ENCODE results near the gene ZNF746. TPM values are rescaled to one million over a fixed set of nuclear protein-coding genes. Genes with fewer than 3 reads are reported as not detected.

Gene ZNF746
- total RNA-seq (9.4 TPM), polyA plus RNA-seq (15.2 TPM)
- long read RNA-seq, donor 1: 0 reads
- long read RNA-seq, donor 2: 0 reads
- long read RNA-seq, donor 3, partial matches to known transcripts: 0 of 3 reads
- long read RNA-seq, donor 3, other reads (novel, unspliced or antisense): 0 of 3 reads
- long read RNA-seq, donor 4, partial matches to known transcripts: 0 of 1 reads
- long read RNA-seq, donor 4, other reads (novel, unspliced or antisense): 0 of 1 reads
- long read RNA-seq, donor 5, partial matches to known transcripts: 0 of 2 reads
- long read RNA-seq, donor 5, other reads (novel, unspliced or antisense): 0 of 2 reads
- long read RNA-seq, donor 6, partial matches to known transcripts: 0 of 1 reads
- long read RNA-seq, donor 6, other reads (novel, unspliced or antisense): 0 of 1 reads
- long read RNA-seq, donor 7: 0 reads
- long read RNA-seq, donor 8: 0 reads
- long read RNA-seq, donor 9, partial matches to known transcripts: 0 of 3 reads
- long read RNA-seq, donor 9, other reads (novel, unspliced or antisense): 0 of 3 reads
- long read RNA-seq, donor 10, partial matches to known transcripts: 0 of 1 reads
- long read RNA-seq, donor 10, other reads (novel, unspliced or antisense): 0 of 1 reads

- Histone ChIP-seq H3K27ac (ENCODE audit: low read depth in 1 of 2, low read length in 1 of 2) (peak within 1 kb of the TSS; percentile 32 to 85), H3K27me3 (ENCODE audit: control insufficient read depth in 2 of 2, insufficient read depth in 1 of 2, low read length in 1 of 2) (peaks cover 0 to 3% of the 10 kb centered on the region in 2 donors), H3K36me3 (ENCODE audit: control insufficient read depth in 2 of 2, insufficient read depth in 2 of 2, low read length in 1 of 2) (peaks cover 11 to 18% of the 10 kb centered on the region in 2 donors), H3K9me3 (ENCODE audit: control insufficient read depth in 2 of 2, insufficient read depth in 1 of 2, low read length in 1 of 2) (no peaks in the 10 kb centered on the region), H3K4me3 (ENCODE audit: low read length in 2 of 2) (peak within 1 kb of the TSS; percentile 76 to 88), H3K4me1 (ENCODE audit: control insufficient read depth in 2 of 2, insufficient read depth in 2 of 2, low read length in 2 of 2) (peaks cover 0 to 15% of the 10 kb centered on the region in 2 donors)
- peak; percentile 29 to 87 (median 63) for DNase-seq (ENCODE audit: low read depth in 6 of 9, low spot score in 9 of 9)
- under 1% methylated on average over 109 of the region's 109 CpGs for WGBS
These were observed at the start of gene ZNF746 for GRCh38 chr7:149497467-149498261. TSS of gene ZNF746 (minus strand) at chr7:149497809. CDS start at chr7:149497536, 273 bp downstream.

GRCh38 chr7:149547126-149547525 is 49.5 kb upstream of the ZNF746 start:
- no peaks in the 10 kb centered on the region for H3K27me3 ChIP-seq (ENCODE audit: control insufficient read depth in 2 of 2, insufficient read depth in 1 of 2, low read length in 1 of 2)
- peaks cover 50 to 54% of the 10 kb centered on the region in 2 donors for H3K36me3 ChIP-seq (ENCODE audit: control insufficient read depth in 2 of 2, insufficient read depth in 2 of 2, low read length in 1 of 2)
- 99% methylated on average over 3 of the region's 3 CpGs for WGBS

GRCh38 chr7:149546331-149546730 is 48.7 kb upstream of the ZNF746 start:
- Histone ChIP-seq H3K4me1 (ENCODE audit: control insufficient read depth in 2 of 2, insufficient read depth in 2 of 2, low read length in 2 of 2) (no peaks in the 10 kb centered on the region), H3K36me3 (ENCODE audit: control insufficient read depth in 2 of 2, insufficient read depth in 2 of 2, low read length in 1 of 2) (peaks cover 42 to 48% of the 10 kb centered on the region in 2 donors), H3K9me3 (ENCODE audit: control insufficient read depth in 2 of 2, insufficient read depth in 1 of 2, low read length in 1 of 2) (peaks cover 1 to 7% of the 10 kb centered on the region in 2 donors), H3K27ac (ENCODE audit: low read depth in 1 of 2, low read length in 1 of 2) (no peak overlapping the region), H3K27me3 (ENCODE audit: control insufficient read depth in 2 of 2, insufficient read depth in 1 of 2, low read length in 1 of 2) (no peaks in the 10 kb centered on the region), H3K4me3 (ENCODE audit: low read length in 2 of 2) (no peak overlapping the region)
- no peak for DNase-seq (ENCODE audit: low read depth in 6 of 9, low spot score in 9 of 9)
- WGBS: over 99% methylated on average over 2 of the region's 2 CpGs

More at GRCh38 chr7:149547126-149547525, 49.5 kb upstream of the ZNF746 start:
- Histone ChIP-seq H3K4me3 (ENCODE audit: low read length in 2 of 2) (no peak overlapping the region), H3K9me3 (ENCODE audit: control insufficient read depth in 2 of 2, insufficient read depth in 1 of 2, low read length in 1 of 2) (peaks cover 1 to 7% of the 10 kb centered on the region in 2 donors), H3K4me1 (ENCODE audit: control insufficient read depth in 2 of 2, insufficient read depth in 2 of 2, low read length in 2 of 2) (no peaks in the 10 kb centered on the region), H3K27ac (ENCODE audit: low read depth in 1 of 2, low read length in 1 of 2) (no peak overlapping the region)
- DNase-seq (ENCODE audit: low read depth in 6 of 9, low spot score in 9 of 9): no peak

GRCh38 chr7:149544028-149544427 is 46.4 kb upstream of the ZNF746 start:
- H3K27ac ChIP-seq (ENCODE audit: low read depth in 1 of 2, low read length in 1 of 2): no peak overlapping the region
- WGBS: 76% methylated on average over 3 of the region's 3 CpGs

GRCh38 chr7:149532654-149533053 is 35.0 kb upstream of the ZNF746 start:
- no peak overlapping the region for H3K27ac ChIP-seq (ENCODE audit: low read depth in 1 of 2, low read length in 1 of 2)
- WGBS: 96% methylated on average over 1 of the region's 1 CpG
- no peaks in the 10 kb centered on the region for H3K27me3 ChIP-seq (ENCODE audit: control insufficient read depth in 2 of 2, insufficient read depth in 1 of 2, low read length in 1 of 2)
- peaks cover 0 to 5% of the 10 kb centered on the region in 2 donors for H3K4me1 ChIP-seq (ENCODE audit: control insufficient read depth in 2 of 2, insufficient read depth in 2 of 2, low read length in 2 of 2)
- H3K4me3 ChIP-seq (ENCODE audit: low read length in 2 of 2): no peak overlapping the region
- H3K36me3 ChIP-seq (ENCODE audit: control insufficient read depth in 2 of 2, insufficient read depth in 2 of 2, low read length in 1 of 2): no peaks in the 10 kb centered on the region
- peaks cover 10 to 21% of the 10 kb centered on the region in 2 donors for H3K9me3 ChIP-seq (ENCODE audit: control insufficient read depth in 2 of 2, insufficient read depth in 1 of 2, low read length in 1 of 2)
- DNase-seq (ENCODE audit: low read depth in 6 of 9, low spot score in 9 of 9): no peak

More at GRCh38 chr7:149544028-149544427, 46.4 kb upstream of the ZNF746 start:
- Histone ChIP-seq H3K27me3 (ENCODE audit: control insufficient read depth in 2 of 2, insufficient read depth in 1 of 2, low read length in 1 of 2) (no peaks in the 10 kb centered on the region), H3K4me3 (ENCODE audit: low read length in 2 of 2) (no peak overlapping the region), H3K36me3 (ENCODE audit: control insufficient read depth in 2 of 2, insufficient read depth in 2 of 2, low read length in 1 of 2) (peaks cover 20 to 26% of the 10 kb centered on the region in 2 donors), H3K9me3 (ENCODE audit: control insufficient read depth in 2 of 2, insufficient read depth in 1 of 2, low read length in 1 of 2) (peaks cover 1 to 4% of the 10 kb centered on the region in 2 donors), H3K4me1 (ENCODE audit: control insufficient read depth in 2 of 2, insufficient read depth in 2 of 2, low read length in 2 of 2) (no peaks in the 10 kb centered on the region)
- DNase-seq (ENCODE audit: low read depth in 6 of 9, low spot score in 9 of 9): no peak

- H3K36me3 ChIP-seq (ENCODE audit: control insufficient read depth in 2 of 2, insufficient read depth in 2 of 2, low read length in 1 of 2): no peaks in the 10 kb centered on the region
- 64% methylated on average over 4 of the region's 4 CpGs for WGBS
- H3K4me3 ChIP-seq (ENCODE audit: low read length in 2 of 2): no peak overlapping the region
- no peak overlapping the region for H3K27ac ChIP-seq (ENCODE audit: low read depth in 1 of 2, low read length in 1 of 2)
- peaks cover 10 to 21% of the 10 kb centered on the region in 2 donors for H3K9me3 ChIP-seq (ENCODE audit: control insufficient read depth in 2 of 2, insufficient read depth in 1 of 2, low read length in 1 of 2)
- H3K27me3 ChIP-seq (ENCODE audit: control insufficient read depth in 2 of 2, insufficient read depth in 1 of 2, low read length in 1 of 2): no peaks in the 10 kb centered on the region
- H3K4me1 ChIP-seq (ENCODE audit: control insufficient read depth in 2 of 2, insufficient read depth in 2 of 2, low read length in 2 of 2): no peaks in the 10 kb centered on the region
- no peak for DNase-seq (ENCODE audit: low read depth in 6 of 9, low spot score in 9 of 9)
These were observed 31.6 kb upstream of the ZNF746 start for GRCh38 chr7:149529136-149529718.

GRCh38 chr7:149527414-149527813 is 29.8 kb upstream of the ZNF746 start:
- no peaks in the 10 kb centered on the region for H3K27me3 ChIP-seq (ENCODE audit: control insufficient read depth in 2 of 2, insufficient read depth in 1 of 2, low read length in 1 of 2)
- peaks cover 10 to 21% of the 10 kb centered on the region in 2 donors for H3K9me3 ChIP-seq (ENCODE audit: control insufficient read depth in 2 of 2, insufficient read depth in 1 of 2, low read length in 1 of 2)
- no peak overlapping the region for H3K27ac ChIP-seq (ENCODE audit: low read depth in 1 of 2, low read length in 1 of 2)
- H3K36me3 ChIP-seq (ENCODE audit: control insufficient read depth in 2 of 2, insufficient read depth in 2 of 2, low read length in 1 of 2): no peaks in the 10 kb centered on the region
- no peaks in the 10 kb centered on the region for H3K4me1 ChIP-seq (ENCODE audit: control insufficient read depth in 2 of 2, insufficient read depth in 2 of 2, low read length in 2 of 2)
- WGBS: 85% methylated on average over 1 of the region's 1 CpG
- no peak overlapping the region for H3K4me3 ChIP-seq (ENCODE audit: low read length in 2 of 2)
- no peak for DNase-seq (ENCODE audit: low read depth in 6 of 9, low spot score in 9 of 9)

- peaks cover 6 to 10% of the 10 kb centered on the region in 2 donors for H3K9me3 ChIP-seq (ENCODE audit: control insufficient read depth in 2 of 2, insufficient read depth in 1 of 2, low read length in 1 of 2)
- H3K4me1 ChIP-seq (ENCODE audit: control insufficient read depth in 2 of 2, insufficient read depth in 2 of 2, low read length in 2 of 2): no peaks in the 10 kb centered on the region
- 79% methylated on average over 3 of the region's 3 CpGs for WGBS
- H3K36me3 ChIP-seq (ENCODE audit: control insufficient read depth in 2 of 2, insufficient read depth in 2 of 2, low read length in 1 of 2): no peaks in the 10 kb centered on the region
- no peak for DNase-seq (ENCODE audit: low read depth in 6 of 9, low spot score in 9 of 9)
- no peak overlapping the region for H3K4me3 ChIP-seq (ENCODE audit: low read length in 2 of 2)
- H3K27ac ChIP-seq (ENCODE audit: low read depth in 1 of 2, low read length in 1 of 2): no peak overlapping the region
- no peaks in the 10 kb centered on the region for H3K27me3 ChIP-seq (ENCODE audit: control insufficient read depth in 2 of 2, insufficient read depth in 1 of 2, low read length in 1 of 2)
These were observed 27.7 kb upstream of the ZNF746 start for GRCh38 chr7:149525280-149525679.

Measured in thymus (tissue), 14 donors.